GM19397 (cell line): Measurements from ENCODE around the gene FIBIN.
"Not testable (repeated sequence)": the region's sequence is repeated elsewhere in the genome, so short reads cannot be mapped to it uniquely, and the experiment has no call there.

Experiments
- ATAC-seq: cut with Tn5 transposase; IDR thresholded peaks from one replicate; pipeline ENCODE4 v1.9.1; 2021; ENCODE audit warnings: mild to moderate bottlenecking, moderate library complexity; ENCODE audit not compliant: unreplicated experiment

The FIBIN gene

GRCh38 chr11:26976389-26976788 is 17.5 kb upstream of the FIBIN start:
- no peak for ATAC-seq

- ATAC-seq = not testable (repeated sequence)
Measured at GRCh38 chr11:26977209-26977608, 16.7 kb upstream of the FIBIN start.

- no peak for ATAC-seq
Measured at GRCh38 chr11:26983645-26984044, 10.3 kb upstream of the FIBIN start.

- no peak for ATAC-seq
Measured at GRCh38 chr11:26985470-26985869, 8.4 kb upstream of the FIBIN start.

- ATAC-seq = no peak
Measured at GRCh38 chr11:26985943-26986342, 8.0 kb upstream of the FIBIN start.

- no peak for ATAC-seq
Measured at GRCh38 chr11:26987272-26987671, 6.6 kb upstream of the FIBIN start.

- no peak for ATAC-seq
Measured at GRCh38 chr11:26987731-26988130, 6.2 kb upstream of the FIBIN start.

- no peak for ATAC-seq
Measured at GRCh38 chr11:26992031-26992541, 1.8 kb upstream of the FIBIN start.

- no peak for ATAC-seq
Measured at GRCh38 chr11:26994631-26995095, 751 bp downstream of the FIBIN start.

- ATAC-seq = no peak
Measured at GRCh38 chr11:26995701-26996460, 2.0 kb downstream of the FIBIN start.

- ATAC-seq = no peak
Measured at GRCh38 chr11:26997378-26997777, 3.5 kb downstream of the FIBIN start.

- not testable (repeated sequence) for ATAC-seq
Measured at GRCh38 chr11:27001136-27001730, 7.3 kb downstream of the FIBIN start.

- ATAC-seq = no peak
Measured at GRCh38 chr11:27002431-27002830, 8.5 kb downstream of the FIBIN start.

- ATAC-seq = no peak
Measured at GRCh38 chr11:27002838-27003237, 8.9 kb downstream of the FIBIN start.

- ATAC-seq = no peak
Measured at GRCh38 chr11:27004103-27004502, 10.2 kb downstream of the FIBIN start.

- ATAC-seq = no peak
Measured at GRCh38 chr11:27008811-27009535, 15.1 kb downstream of the FIBIN start.

- no peak for ATAC-seq
Measured at GRCh38 chr11:27011560-27012233, 17.8 kb downstream of the FIBIN start.

- no peak for ATAC-seq
Measured at GRCh38 chr11:27012234-27012921, 18.5 kb downstream of the FIBIN start.

GRCh38 chr11:27013781-27014361 is 20.0 kb downstream of the FIBIN start:
- ATAC-seq = no peak

- ATAC-seq = no peak
Measured at GRCh38 chr11:27018902-27019529, 25.1 kb downstream of the FIBIN start.
